Dendritic cell treated with granulocyte-macrophage colony-stimulating factor and Interleukin-4, amounts not matched to agents 40 ng/mL and 50 ng/mL, for 4 days (primary cell): ENCODE data around the gene AMIGO1.
"Not testable (repeated sequence)": the region's sequence is repeated elsewhere in the genome, so short reads cannot be mapped to it uniquely, and the experiment has no call there.

Experiments
- H3K27ac Mint-ChIP-seq: one replicate; pipeline ENCODE4 v1.8.0; 2022; ENCODE audit warnings: mild to moderate bottlenecking, mixed read lengths
- H3K27me3 Mint-ChIP-seq: one replicate; pipeline ENCODE4 v1.8.0; 2022; ENCODE audit warnings: mild to moderate bottlenecking, mixed read lengths
- H3K36me3 Mint-ChIP-seq: one replicate; pipeline ENCODE4 v1.8.0; 2022; ENCODE audit warnings: low read depth, mixed read lengths
- H3K4me1 Mint-ChIP-seq: one replicate; pipeline ENCODE4 v1.8.0; 2022; ENCODE audit warnings: low read depth, mixed read lengths
- H3K4me3 Mint-ChIP-seq: one replicate; pipeline ENCODE4 v1.8.0; 2022; ENCODE audit warnings: mild to moderate bottlenecking, moderate library complexity, mixed read lengths
- H3K9me3 Mint-ChIP-seq: one replicate; pipeline ENCODE4 v1.8.0; 2022; ENCODE audit warnings: mixed read lengths
- intact Hi-C: fragments of 100-400 bp; cut with micrococcal nuclease; formaldehyde crosslinking; loops from one replicate; pipeline ENCODE4 v1.15.0; 2022

AMIGO1 gene

GRCh38 chr1:109478806-109479205, 30.7 kb downstream of the AMIGO1 start:
- no peak overlapping the region for H3K4me3 Mint-ChIP-seq
- H3K27ac Mint-ChIP-seq = no peak overlapping the region
- no peaks in the 10 kb centered on the region for H3K36me3 Mint-ChIP-seq
- intact Hi-C loops = no loop called here
- peaks cover 59% of the 10 kb centered on the region for H3K27me3 Mint-ChIP-seq
- H3K9me3 Mint-ChIP-seq = no peaks in the 10 kb centered on the region
- peaks cover 33% of the 10 kb centered on the region for H3K4me1 Mint-ChIP-seq

GRCh38 chr1:109477821-109478220, 31.7 kb downstream of the AMIGO1 start:
- Mint-ChIP-seq H3K27me3 (peaks cover 61% of the 10 kb centered on the region), H3K36me3 (no peaks in the 10 kb centered on the region), H3K4me3 (no peak overlapping the region), H3K27ac (no peak overlapping the region), H3K9me3 (no peaks in the 10 kb centered on the region), H3K4me1 (peaks cover 25% of the 10 kb centered on the region)
- intact Hi-C loops = no loop called here

- Mint-ChIP-seq H3K4me3 (no peak overlapping the region), H3K27me3 (peaks cover 61% of the 10 kb centered on the region), H3K27ac (no peak overlapping the region), H3K4me1 (peaks cover 22% of the 10 kb centered on the region), H3K36me3 (no peaks in the 10 kb centered on the region), H3K9me3 (no peaks in the 10 kb centered on the region)
- intact Hi-C loops = no loop called here
These were observed 32.7 kb downstream of the AMIGO1 start for GRCh38 chr1:109476825-109477224.

- Mint-ChIP-seq H3K4me3 (no peak overlapping the region), H3K4me1 (peaks cover 22% of the 10 kb centered on the region), H3K9me3 (no peaks in the 10 kb centered on the region), H3K27ac (no peak overlapping the region), H3K27me3 (peaks cover 59% of the 10 kb centered on the region), H3K36me3 (no peaks in the 10 kb centered on the region)
- intact Hi-C loops = no loop called here
These were observed 34.3 kb downstream of the AMIGO1 start for GRCh38 chr1:109475261-109475660.

GRCh38 chr1:109474697-109475096, 34.8 kb downstream of the AMIGO1 start:
- H3K4me1 Mint-ChIP-seq = peaks cover 22% of the 10 kb centered on the region
- no peaks in the 10 kb centered on the region for H3K36me3 Mint-ChIP-seq
- no peak overlapping the region for H3K27ac Mint-ChIP-seq
- H3K9me3 Mint-ChIP-seq = no peaks in the 10 kb centered on the region
- peaks cover 60% of the 10 kb centered on the region for H3K27me3 Mint-ChIP-seq
- intact Hi-C loops = no loop called here
- no peak overlapping the region for H3K4me3 Mint-ChIP-seq

- H3K9me3 Mint-ChIP-seq, H3K4me3 Mint-ChIP-seq, H3K4me1 Mint-ChIP-seq, H3K36me3 Mint-ChIP-seq, H3K27ac Mint-ChIP-seq, intact Hi-C loops: not testable (repeated sequence)
- peaks cover 63% of the 10 kb centered on the region for H3K27me3 Mint-ChIP-seq
These were observed 36.1 kb downstream of the AMIGO1 start for GRCh38 chr1:109473284-109474057.

GRCh38 chr1:109472779-109473178, 36.7 kb downstream of the AMIGO1 start:
- intact Hi-C loops = no loop called here
- Mint-ChIP-seq H3K4me1 (peaks cover 3% of the 10 kb centered on the region), H3K36me3 (no peaks in the 10 kb centered on the region), H3K9me3 (no peaks in the 10 kb centered on the region), H3K4me3 (no peak overlapping the region), H3K27me3 (peaks cover 70% of the 10 kb centered on the region), H3K27ac (no peak overlapping the region)

- H3K36me3 Mint-ChIP-seq = no peaks in the 10 kb centered on the region
- intact Hi-C loops = no loop called here
- peaks cover 86% of the 10 kb centered on the region for H3K27me3 Mint-ChIP-seq
- H3K9me3 Mint-ChIP-seq = no peaks in the 10 kb centered on the region
- no peak overlapping the region for H3K4me3 Mint-ChIP-seq
- H3K27ac Mint-ChIP-seq = no peak overlapping the region
- H3K4me1 Mint-ChIP-seq = peaks cover 10% of the 10 kb centered on the region
These were observed 39.3 kb downstream of the AMIGO1 start for GRCh38 chr1:109470245-109470644.

GRCh38 chr1:109468903-109469302, 40.6 kb downstream of the AMIGO1 start:
- Mint-ChIP-seq H3K4me1 (peaks cover 10% of the 10 kb centered on the region), H3K36me3 (no peaks in the 10 kb centered on the region), H3K4me3 (no peak overlapping the region), H3K27me3 (peaks cover 90% of the 10 kb centered on the region), H3K9me3 (no peaks in the 10 kb centered on the region), H3K27ac (no peak overlapping the region)
- intact Hi-C loops = no loop called here

- peaks cover 92% of the 10 kb centered on the region for H3K27me3 Mint-ChIP-seq
- intact Hi-C loops = no loop called here
- H3K36me3 Mint-ChIP-seq = no peaks in the 10 kb centered on the region
- no peak overlapping the region for H3K27ac Mint-ChIP-seq
- peaks cover 10% of the 10 kb centered on the region for H3K4me1 Mint-ChIP-seq
- H3K4me3 Mint-ChIP-seq = no peak overlapping the region
- H3K9me3 Mint-ChIP-seq = no peaks in the 10 kb centered on the region
These were observed 41.5 kb downstream of the AMIGO1 start for GRCh38 chr1:109468061-109468460.

GRCh38 chr1:109467301-109467777, 42.2 kb downstream of the AMIGO1 start:
- Mint-ChIP-seq H3K27ac (no peak overlapping the region), H3K4me1 (peaks cover 10% of the 10 kb centered on the region), H3K4me3 (no peak overlapping the region), H3K36me3 (no peaks in the 10 kb centered on the region), H3K9me3 (no peaks in the 10 kb centered on the region), H3K27me3 (peaks cover 91% of the 10 kb centered on the region)
- intact Hi-C loops = no loop called here

GRCh38 chr1:109466452-109467300, 42.9 kb downstream of the AMIGO1 start, which contains the start of gene SYPL2:
Gene SYPL2, plus strand, starts transcription at chr1:109466546. Its CDS starts 298 bp downstream, at chr1:109466844.
- intact Hi-C loops = no loop called here
- no peaks in the 10 kb centered on the region for H3K9me3 Mint-ChIP-seq
- peaks cover 10% of the 10 kb centered on the region for H3K4me1 Mint-ChIP-seq
- H3K36me3 Mint-ChIP-seq = no peaks in the 10 kb centered on the region
- H3K27me3 Mint-ChIP-seq = peaks cover 93% of the 10 kb centered on the region
- H3K4me3 Mint-ChIP-seq = peak within 1 kb of the TSS; percentile 66
- H3K27ac Mint-ChIP-seq = no peak within 1 kb of the TSS

GRCh38 chr1:109466125-109466451, 43.4 kb downstream of the AMIGO1 start:
- no peaks in the 10 kb centered on the region for H3K9me3 Mint-ChIP-seq
- H3K36me3 Mint-ChIP-seq = no peaks in the 10 kb centered on the region
- H3K4me3 Mint-ChIP-seq = peak overlapping the region; percentile 66
- no peak overlapping the region for H3K27ac Mint-ChIP-seq
- intact Hi-C loops = no loop called here
- H3K27me3 Mint-ChIP-seq = peaks cover 94% of the 10 kb centered on the region
- peaks cover 10% of the 10 kb centered on the region for H3K4me1 Mint-ChIP-seq

GRCh38 chr1:109457819-109458218, 51.7 kb downstream of the AMIGO1 start:
- intact Hi-C loops = no loop called here
- H3K36me3 Mint-ChIP-seq = no peaks in the 10 kb centered on the region
- peaks cover 9% of the 10 kb centered on the region for H3K9me3 Mint-ChIP-seq
- no peak overlapping the region for H3K27ac Mint-ChIP-seq
- no peaks in the 10 kb centered on the region for H3K4me1 Mint-ChIP-seq
- peaks cover 49% of the 10 kb centered on the region for H3K27me3 Mint-ChIP-seq
- H3K4me3 Mint-ChIP-seq = no peak overlapping the region
